HepG2 (cell line): ENCODE results near the gene SLC35F1.

Source experiments
- POLR2A ChIP-seq, 2 experiments: IDR thresholded peaks; 2 replicates each; pipeline ENCODE4 v1.6.1; 2011; ENCODE audit warnings: low read depth in 2 of 2, low read length in 2 of 2, mild to moderate bottlenecking in 1 of 2, moderate library complexity in 1 of 2; ENCODE audit not compliant: insufficient read depth in 1 of 2
- ZNF232 ChIP-seq: sonication (generic); formaldehyde crosslinking; IDR thresholded peaks from 2 replicates; pipeline ENCODE4 v1.4.0; 2020; ENCODE audit warnings: missing genetic modification reagents, borderline replicate concordance

DNA sequence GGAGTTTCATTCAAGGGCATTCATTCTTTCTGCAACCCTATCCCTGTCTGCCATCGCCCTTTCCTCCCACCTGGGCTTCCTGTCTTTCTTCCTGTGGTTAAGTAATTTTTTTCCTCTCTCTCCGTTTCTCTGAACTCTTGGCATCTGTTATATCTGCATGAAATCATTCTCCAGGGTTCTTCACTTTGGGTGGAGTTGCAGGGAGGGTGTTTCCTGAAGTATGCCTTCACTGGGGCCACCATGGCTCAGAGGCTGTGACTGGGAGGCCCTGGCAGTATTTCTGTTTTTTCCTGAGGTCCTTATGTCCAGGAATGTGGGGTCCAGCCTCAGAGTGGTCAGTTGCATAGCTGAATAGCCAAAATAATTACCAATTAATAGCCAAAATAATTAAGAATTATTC, 137.2 kb downstream of the SLC35F1 start:
- no peak for TF ChIP-seq ZNF232 (CRISPR knock-in tag)
- no peak for TF ChIP-seq POLR2A (IDR thresholded peaks at IDR 0.05; ENCODE audit: insufficient read depth in 1 of 2, low read depth in 2 of 2, low read length in 2 of 2)
